Keratinocyte (primary cell): ENCODE data around the gene FMN1.

ENCODE experiments used
- EZH2 ChIP-seq: IDR thresholded peaks from one replicate; pipeline ENCODE4 v1.6.1; 2012; ENCODE audit warnings: inconsistent platforms, mild to moderate bottlenecking, low read length, moderate library complexity
- TF ChIP-seq, protein P1 (sequence below), 3 experiments: IDR thresholded peaks in 1 of 3; conservative IDR thresholded peaks in 1 of 3; optimal IDR thresholded peaks in 1 of 3; 2 replicates in 2 of 3; 3 replicates in 1 of 3; pipeline versions ENCODE3 to v1.5.1; 2011; ENCODE audit warnings: low read length in 3 of 3, mild to moderate bottlenecking in 3 of 3, moderate library complexity in 2 of 3, control low read depth in 1 of 3, inconsistent platforms in 1 of 3; ENCODE audit not compliant: insufficient read depth in 2 of 3; ENCODE audit errors: extremely low read depth in 1 of 3

DNA sequence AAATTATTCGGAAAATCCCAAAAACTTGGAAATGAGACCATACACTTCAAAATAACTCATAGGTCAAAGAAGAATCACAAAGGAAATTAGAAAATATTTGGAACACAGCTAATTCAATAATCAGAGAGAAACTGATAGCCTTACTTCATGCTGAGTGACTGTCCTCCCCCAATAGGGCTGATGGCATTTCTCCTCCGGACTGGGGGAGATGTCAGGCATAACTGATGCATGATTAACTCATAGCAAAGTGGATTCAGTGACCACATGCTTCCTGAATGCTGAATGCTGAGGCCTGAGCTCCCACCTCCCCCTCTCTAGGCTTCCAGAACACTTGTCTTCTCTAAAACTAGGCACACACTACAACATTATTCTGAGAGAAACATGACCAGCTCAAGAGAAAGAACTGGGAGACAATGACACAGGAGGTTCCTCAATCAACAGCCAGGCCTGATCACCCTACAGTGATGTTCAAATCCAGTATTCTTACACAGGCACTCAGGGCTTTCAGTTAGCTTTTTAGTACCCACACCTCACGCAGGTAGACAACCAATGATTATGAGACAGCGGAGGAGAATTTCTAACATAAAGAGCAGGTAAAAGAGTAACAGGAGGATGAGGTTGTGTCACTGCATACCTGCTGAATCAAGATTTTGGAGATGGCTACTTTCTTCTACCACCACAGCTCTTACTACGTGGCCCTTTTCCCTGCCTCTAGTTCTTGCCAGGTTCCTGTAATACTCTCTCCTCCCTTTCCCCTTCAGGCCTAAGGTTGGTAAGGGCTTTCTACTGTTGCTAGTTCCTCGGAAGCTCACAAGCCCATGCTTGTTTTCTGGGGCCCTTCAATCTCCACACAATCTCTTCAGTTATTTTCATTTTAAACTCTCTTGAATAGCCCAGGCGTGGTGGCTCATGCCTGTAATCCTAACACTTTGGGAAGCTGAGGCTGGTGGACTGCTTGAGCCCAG lies 96.1 kb downstream of the FMN1 start:
- TF ChIP-seq, protein P1, sequence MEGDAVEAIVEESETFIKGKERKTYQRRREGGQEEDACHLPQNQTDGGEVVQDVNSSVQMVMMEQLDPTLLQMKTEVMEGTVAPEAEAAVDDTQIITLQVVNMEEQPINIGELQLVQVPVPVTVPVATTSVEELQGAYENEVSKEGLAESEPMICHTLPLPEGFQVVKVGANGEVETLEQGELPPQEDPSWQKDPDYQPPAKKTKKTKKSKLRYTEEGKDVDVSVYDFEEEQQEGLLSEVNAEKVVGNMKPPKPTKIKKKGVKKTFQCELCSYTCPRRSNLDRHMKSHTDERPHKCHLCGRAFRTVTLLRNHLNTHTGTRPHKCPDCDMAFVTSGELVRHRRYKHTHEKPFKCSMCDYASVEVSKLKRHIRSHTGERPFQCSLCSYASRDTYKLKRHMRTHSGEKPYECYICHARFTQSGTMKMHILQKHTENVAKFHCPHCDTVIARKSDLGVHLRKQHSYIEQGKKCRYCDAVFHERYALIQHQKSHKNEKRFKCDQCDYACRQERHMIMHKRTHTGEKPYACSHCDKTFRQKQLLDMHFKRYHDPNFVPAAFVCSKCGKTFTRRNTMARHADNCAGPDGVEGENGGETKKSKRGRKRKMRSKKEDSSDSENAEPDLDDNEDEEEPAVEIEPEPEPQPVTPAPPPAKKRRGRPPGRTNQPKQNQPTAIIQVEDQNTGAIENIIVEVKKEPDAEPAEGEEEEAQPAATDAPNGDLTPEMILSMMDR (optimal IDR thresholded peaks at IDR 0.05 in 1 of 3, IDR thresholded peaks at IDR 0.05 in 1 of 3, conservative IDR thresholded peaks at IDR 0.05 in 1 of 3; ENCODE audit: extremely low read depth in 1 of 3, insufficient read depth in 2 of 3, low read length in 3 of 3) = no peak
- TF ChIP-seq EZH2 = no peak
